HG03521 (cell line): ENCODE measurements around the gene SLC66A2.

Experiments
- ATAC-seq: cut with Tn5 transposase; IDR thresholded peaks from one replicate; pipeline ENCODE4 v1.9.1; 2021; ENCODE audit warnings: mild to moderate bottlenecking, moderate library complexity; ENCODE audit not compliant: unreplicated experiment

Gene SLC66A2

GRCh38 chr18:79952456-79952995 is 1.1 kb upstream of the SLC66A2 start:
- no peak for ATAC-seq

DNA sequence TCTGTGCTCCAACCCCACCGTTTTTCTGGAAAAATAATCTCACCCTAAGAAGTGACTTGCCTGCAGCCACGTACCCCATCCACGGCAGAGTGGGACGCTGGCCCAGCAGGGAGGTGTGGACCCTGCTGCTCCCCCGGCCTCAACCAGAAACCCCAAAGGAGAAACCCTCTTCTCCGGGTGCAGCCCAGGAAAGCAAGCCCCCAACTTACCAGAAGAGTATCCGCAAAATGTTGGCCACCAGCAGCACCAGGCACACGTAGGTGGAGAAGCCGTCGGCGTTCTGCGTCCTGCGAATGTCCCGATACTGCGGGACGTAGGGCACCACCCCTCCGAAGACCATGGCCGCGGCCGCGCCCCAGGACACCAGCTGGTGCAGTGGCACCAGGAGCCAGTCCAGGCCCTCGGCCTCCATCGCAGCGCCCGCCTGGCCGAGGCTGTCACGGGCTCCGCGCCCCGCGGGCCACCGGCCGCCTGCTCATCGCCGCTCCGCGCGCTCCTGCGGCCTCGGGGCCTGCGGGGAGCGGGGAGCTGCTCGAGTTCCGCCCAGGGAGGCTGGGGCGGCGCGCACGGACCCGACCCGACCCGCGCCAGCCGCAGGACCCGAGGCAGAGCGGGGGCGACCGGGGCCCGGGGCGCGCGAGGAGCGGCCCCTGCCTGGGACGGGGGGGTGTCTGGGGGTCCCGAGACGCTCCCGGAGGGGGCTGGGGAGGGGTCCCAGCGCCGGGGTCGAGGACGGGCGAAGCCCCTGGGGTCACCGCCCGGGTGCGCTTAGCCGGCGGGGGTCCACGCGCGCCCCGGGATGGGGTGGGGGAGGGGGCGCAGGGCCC is 725 bp downstream of the SLC66A2 start:
- peak; percentile 24 for ATAC-seq

GRCh38 chr18:79949697-79950487 is 1.6 kb downstream of the SLC66A2 start:
- ATAC-seq, result no peak

DNA sequence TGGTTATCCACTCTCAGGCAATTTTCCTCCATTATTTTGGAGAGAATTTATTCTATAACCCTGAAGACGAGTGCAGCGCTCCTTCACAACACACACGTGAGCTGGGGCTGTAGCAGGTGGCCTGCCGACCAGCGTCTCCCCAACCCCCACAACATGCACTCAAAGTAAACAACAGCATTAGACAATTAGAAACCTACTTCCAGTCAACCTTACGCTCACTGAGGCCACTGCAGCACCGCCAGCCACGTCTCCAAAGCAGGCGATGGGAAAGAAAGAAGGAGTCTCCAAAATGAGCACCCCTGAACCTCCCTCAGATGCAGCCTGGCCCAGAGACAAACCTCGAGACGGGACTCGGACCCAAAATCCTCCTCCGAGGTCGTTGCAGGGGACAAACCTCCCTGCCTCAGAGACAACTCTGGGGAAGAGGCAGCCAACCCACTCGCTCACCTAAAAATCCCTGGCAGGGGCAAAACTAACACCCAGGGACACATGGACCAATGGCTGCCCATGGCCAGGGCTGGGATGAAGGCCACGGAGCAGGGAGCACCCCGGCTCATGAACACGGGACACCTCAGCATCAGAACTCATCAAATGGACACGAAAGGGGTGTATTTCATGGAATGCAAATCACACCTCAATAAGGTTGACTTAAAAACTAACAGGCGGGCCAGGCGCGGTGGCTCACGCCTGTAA is 2.6 kb downstream of the SLC66A2 start:
- no peak for ATAC-seq

DNA sequence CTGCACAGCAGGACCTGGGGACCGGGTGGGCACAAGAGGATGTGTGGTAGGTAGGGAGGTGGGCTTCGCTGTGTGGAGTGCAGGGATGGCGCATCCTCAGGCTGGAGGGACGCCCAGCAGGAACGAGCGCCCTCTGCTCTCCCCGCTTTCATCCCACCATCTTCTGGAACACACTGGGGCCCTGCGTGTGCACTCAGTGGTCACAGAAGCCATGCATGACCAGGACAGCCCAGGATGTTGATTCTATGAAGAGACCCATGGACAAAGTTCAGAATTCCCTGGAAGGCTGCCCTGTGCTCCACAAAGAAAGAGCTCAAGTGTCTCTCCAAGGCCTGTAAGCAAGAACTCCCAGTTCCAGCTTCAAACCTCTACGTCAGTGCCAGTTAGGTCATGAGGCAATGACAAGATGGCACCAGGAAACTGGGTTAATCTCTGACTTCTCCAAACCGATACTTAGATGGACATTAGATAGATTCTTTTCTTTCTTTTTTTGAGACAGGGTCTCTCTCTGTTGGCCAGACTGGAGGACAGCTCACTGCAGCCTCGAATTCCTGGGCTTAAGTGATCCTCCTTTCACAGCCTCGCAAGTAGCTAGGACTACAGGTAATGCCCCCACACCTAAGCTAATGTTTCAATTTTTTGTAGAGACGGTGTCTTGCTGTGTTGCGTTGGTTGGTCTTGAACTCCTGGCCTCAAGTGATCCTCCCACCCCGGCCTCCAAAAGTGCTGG is 3.4 kb downstream of the SLC66A2 start:
- no peak for ATAC-seq

DNA sequence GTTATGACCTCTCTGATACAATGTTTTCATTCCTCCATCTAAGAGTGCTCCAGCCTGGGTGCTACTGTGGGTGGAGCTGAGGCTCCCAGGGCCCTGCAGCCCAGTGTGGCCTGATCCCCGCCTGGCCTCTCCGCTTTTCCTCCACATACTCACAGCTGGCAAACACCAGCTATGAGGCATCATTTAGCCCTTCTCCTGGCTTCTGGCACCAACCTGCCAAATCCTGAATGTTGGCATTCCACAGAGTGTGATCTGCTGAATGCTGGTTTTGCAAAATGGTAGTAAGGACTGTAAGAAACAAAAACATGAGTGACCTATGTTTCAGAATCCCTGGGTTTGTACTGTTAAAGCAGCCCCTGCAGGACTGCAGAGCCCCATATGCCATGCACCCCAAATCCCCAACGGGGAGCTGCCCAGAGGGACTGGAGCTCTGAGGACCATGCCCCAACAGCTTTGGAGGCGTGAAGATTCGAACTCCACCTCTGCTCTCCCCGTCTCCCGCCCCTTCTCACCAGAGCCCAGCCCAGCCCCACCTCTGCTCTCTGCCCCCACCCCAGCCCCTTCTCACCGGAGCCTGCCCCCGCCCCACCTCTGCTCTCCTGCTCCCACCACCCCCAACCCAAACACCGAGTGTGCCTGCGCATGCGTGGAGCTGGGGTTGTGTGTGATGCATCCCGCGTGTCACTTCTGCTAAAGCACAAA is 4.2 kb downstream of the SLC66A2 start:
- ATAC-seq, result no peak

GRCh38 chr18:79945118-79946042 is 6.1 kb downstream of the SLC66A2 start:
- no peak for ATAC-seq

DNA sequence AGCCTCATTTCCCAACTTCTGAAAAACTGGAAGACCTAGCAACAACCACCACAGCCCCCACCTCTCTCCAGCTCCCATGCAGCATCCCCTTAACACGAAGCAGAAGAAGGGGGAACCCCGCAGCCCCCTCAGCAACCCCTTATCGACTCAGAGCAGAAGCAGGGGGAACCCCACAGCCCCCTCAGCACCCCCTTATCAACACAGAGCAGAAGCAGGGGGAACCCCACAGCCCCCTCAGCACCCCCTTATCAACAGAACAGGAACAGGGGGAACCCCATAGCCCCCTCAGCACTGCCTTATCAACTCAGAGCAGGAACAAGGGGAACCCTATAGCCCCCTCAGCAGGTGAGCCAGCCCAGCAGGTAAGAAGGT is 6.7 kb downstream of the SLC66A2 start:
- ATAC-seq, result no peak

DNA sequence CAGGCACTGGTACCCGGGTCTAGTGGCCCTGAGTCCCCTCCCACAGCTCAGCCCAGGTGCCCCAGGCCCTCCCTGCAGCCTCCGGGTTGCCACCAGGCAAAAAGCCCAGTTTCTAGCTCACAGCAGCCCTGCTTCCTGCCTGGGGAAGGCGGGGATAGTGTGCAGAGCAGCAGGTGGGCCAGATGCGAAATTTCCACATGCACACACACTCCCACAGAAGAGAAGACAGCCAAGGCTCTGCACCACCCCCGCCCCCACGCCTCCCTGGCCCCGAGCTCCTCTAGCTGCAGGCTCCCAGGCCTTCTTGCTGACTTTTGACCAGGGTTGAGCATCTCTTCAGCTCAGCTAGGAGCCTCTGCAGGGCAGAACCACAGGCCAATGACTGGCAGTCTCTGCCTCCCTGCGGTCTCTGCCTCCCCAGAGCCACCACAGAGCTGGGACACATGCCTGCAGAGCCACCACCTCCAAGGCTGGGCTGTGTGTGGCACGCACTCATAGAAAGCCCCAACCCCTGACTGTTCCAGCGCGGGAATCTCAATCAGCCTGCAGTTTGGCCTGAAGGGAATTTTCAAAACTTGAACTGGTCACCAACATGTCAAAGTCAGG is 7.2 kb downstream of the SLC66A2 start:
- no peak for ATAC-seq

DNA sequence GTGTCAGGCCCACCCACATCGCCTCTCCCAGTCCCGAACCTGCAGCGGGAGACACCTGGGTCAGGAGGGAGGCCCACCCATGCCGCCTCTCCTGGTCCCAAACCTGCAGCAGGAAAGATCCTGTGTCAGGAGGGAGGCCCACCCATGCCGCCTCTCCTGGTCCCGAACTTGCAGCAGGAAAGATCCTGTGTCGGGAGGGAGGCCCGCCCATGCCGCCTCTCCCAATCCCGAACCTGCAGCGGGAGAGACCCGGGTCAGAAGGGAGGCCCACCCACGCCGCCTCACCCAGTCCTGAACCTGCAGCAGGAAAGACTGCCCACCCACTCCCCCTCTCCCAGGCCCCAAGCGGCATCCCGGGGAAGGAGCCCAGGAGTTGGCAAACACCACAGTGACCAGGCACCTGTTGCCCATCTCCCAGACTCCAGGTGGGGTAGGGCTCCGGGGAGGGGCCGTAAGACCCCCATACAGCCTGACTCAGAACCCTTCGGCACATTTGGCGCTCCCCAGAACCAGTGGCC is 7.8 kb downstream of the SLC66A2 start:
- ATAC-seq, result no peak

DNA sequence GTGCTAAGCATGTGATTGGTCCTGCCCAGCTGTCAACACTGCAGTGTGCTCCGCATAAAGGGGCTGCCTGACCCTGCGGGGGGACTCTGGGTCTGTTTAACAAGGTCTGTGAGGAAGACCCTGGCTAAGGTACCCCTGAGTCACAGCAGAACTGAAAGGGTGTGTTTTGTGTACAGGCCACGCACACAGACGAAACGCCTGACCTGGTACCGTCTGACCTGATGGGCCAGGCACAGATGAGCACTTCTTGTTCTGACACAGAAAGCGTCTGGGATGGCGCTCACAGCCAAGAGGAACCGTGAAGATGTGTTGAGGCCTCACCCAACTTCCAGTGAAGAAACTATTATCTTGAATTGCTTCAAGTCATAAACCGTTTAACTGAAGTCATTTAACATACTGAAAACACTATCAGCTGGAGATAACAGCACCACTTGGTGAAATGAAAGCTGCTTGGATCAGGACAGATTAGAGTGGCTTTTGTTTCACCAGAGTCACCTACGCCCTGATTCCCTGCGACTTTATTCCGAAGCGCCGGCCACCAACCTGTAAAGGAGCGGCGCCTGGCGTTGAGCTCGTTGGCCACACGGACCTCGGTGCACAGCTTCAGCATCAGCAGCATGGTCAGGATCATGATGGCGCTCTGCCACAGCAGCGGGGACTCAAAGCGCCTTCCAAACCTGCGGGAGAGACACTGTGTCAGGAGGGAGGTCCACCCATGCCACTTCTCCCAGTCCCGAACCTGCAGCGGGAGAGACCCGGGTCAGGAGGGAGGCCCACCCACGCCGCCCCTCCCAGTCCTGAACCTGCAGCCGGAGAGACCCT is 8.5 kb downstream of the SLC66A2 start:
- ATAC-seq, result no peak

GRCh38 chr18:79942211-79942610 is 9.2 kb downstream of the SLC66A2 start:
- ATAC-seq, result no peak

GRCh38 chr18:79941473-79942119 is 9.9 kb downstream of the SLC66A2 start:
- no peak for ATAC-seq

DNA sequence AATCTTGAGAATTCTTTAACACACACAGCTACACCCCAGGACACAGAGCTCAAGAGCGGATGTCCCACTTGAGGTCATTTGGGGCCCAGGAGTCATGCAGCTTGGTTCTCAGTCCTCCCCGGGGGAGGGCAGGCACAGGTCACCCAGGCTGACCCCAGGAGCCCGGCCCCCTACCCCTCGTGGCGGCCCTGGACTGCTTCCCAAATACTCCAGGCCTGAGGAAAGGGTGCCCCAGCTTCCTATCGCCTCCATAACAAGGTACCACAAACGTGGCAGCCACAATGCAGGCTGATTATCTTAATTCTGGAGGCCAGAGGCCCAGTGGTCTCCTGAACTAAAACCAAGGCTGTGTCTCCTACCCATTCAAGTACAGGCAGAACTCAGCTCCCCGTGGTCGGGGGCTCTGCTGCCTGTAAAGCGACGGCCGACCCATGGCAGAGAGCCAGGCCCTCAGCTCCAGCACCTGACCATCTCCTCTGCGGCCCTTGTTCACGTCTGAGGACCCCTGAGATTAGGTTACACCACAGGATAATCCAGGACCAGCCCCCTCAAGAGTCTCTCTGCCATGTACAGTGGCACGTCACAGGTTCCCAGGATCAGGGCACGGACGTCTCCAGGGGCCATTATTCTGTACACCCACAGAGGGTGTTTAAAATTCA is 10.5 kb downstream of the SLC66A2 start:
- ATAC-seq, result no peak

DNA sequence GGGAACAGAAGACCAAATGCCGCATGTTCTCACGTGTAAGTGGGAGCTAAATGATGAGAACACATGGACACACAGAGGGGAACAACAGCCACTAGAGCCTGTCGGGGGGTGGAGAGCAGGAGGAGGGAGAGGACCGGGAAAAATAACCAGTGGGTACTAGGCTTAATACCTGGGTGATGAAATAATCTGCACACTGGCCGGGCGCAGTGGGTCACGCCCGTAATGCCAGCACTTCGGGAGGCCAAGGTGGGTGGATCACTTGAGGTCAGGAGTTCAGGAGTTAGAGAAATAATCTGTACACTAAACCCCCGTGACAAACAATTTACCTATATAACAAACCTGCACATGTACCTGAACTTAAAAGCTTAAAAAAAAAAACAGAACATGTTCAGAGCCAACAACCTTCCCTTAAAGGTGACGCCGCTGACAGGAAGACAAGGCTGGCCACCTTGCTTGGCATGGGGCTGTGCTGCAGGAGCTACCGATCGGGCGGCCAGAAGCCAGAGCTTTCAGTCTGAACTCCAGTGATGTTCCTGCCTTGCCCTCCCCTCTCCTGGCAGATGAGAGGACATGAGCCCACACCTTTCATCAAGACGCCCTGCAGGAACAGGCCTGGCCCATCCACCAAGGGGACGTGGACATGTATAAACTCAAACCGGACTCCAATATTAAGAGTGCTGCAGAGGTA is 11.2 kb downstream of the SLC66A2 start:
- ATAC-seq, result no peak

- ATAC-seq, result no peak
Observed at GRCh38 chr18:79939096-79939495, 12.4 kb downstream of the SLC66A2 start.
